ENCODE data around the gene GNAL. TPM values are rescaled to one million over a fixed set of nuclear protein-coding genes. Genes with fewer than 3 reads are reported as not detected.

Gene GNAL
- total RNA-seq, 1 donor from 2014 or later, result 5.6 TPM

- ATAC-seq, result no peak
- H3K27ac ChIP-seq, result no peak overlapping the region
- intact Hi-C loops (cut with DNase I), result no loop called here
- H3K4me3 ChIP-seq, result no peak overlapping the region
- no peaks in the 10 kb centered on the region for H3K36me3 ChIP-seq
- DNase-seq, result no peak
- no peaks in the 10 kb centered on the region for H3K9me3 ChIP-seq
- H3K4me1 ChIP-seq, result no peaks in the 10 kb centered on the region
- no peaks in the 10 kb centered on the region for H3K27me3 ChIP-seq (ENCODE audit: low read depth)
- TF ChIP-seq CTCF (IDR thresholded peaks at IDR 0.05), result no peak
Measured at GRCh38 chr18:11721720-11722119, 32.7 kb downstream of the GNAL start.

- no peak for TF ChIP-seq CTCF (IDR thresholded peaks at IDR 0.05)
- intact Hi-C loops (cut with DNase I), result no loop called here
- Histone ChIP-seq H3K4me1 (no peaks in the 10 kb centered on the region), H3K9me3 (no peaks in the 10 kb centered on the region), H3K27ac (no peak overlapping the region), H3K4me3 (no peak overlapping the region), H3K27me3 (ENCODE audit: low read depth) (no peaks in the 10 kb centered on the region), H3K36me3 (no peaks in the 10 kb centered on the region)
- no peak for DNase-seq
- no peak for ATAC-seq
Measured at GRCh38 chr18:11724781-11725180, 35.7 kb downstream of the GNAL start.

- no peaks in the 10 kb centered on the region for H3K36me3 ChIP-seq
- no peaks in the 10 kb centered on the region for H3K9me3 ChIP-seq
- no peaks in the 10 kb centered on the region for H3K4me1 ChIP-seq
- H3K27ac ChIP-seq, result no peak overlapping the region
- no peak for TF ChIP-seq CTCF (IDR thresholded peaks at IDR 0.05)
- intact Hi-C loops (cut with DNase I), result no loop called here
- DNase-seq (no peak), ATAC-seq (no peak)
- H3K4me3 ChIP-seq, result no peak overlapping the region
- no peaks in the 10 kb centered on the region for H3K27me3 ChIP-seq (ENCODE audit: low read depth)
Measured at GRCh38 chr18:11726556-11726955, 37.5 kb downstream of the GNAL start.

- Histone ChIP-seq H3K9me3 (no peaks in the 10 kb centered on the region), H3K27ac (no peak overlapping the region), H3K4me1 (no peaks in the 10 kb centered on the region), H3K36me3 (no peaks in the 10 kb centered on the region), H3K4me3 (no peak overlapping the region), H3K27me3 (ENCODE audit: low read depth) (no peaks in the 10 kb centered on the region)
- no peak for TF ChIP-seq CTCF (IDR thresholded peaks at IDR 0.05)
- intact Hi-C loops (cut with DNase I), result no loop called here
- no peak for DNase-seq
- no peak for ATAC-seq
Measured at GRCh38 chr18:11728249-11728648, 39.2 kb downstream of the GNAL start.

- no peaks in the 10 kb centered on the region for H3K9me3 ChIP-seq
- DNase-seq, result no peak
- H3K27me3 ChIP-seq (ENCODE audit: low read depth), result no peaks in the 10 kb centered on the region
- H3K4me1 ChIP-seq, result no peaks in the 10 kb centered on the region
- H3K36me3 ChIP-seq, result no peaks in the 10 kb centered on the region
- no peak overlapping the region for H3K4me3 ChIP-seq
- ATAC-seq, result no peak
- no peak for TF ChIP-seq CTCF (IDR thresholded peaks at IDR 0.05)
- intact Hi-C loops (cut with DNase I), result no loop called here
- H3K27ac ChIP-seq, result no peak overlapping the region
Measured at GRCh38 chr18:11729556-11729955, 40.5 kb downstream of the GNAL start.

- intact Hi-C loops (cut with DNase I), result no loop called here
- Histone ChIP-seq H3K9me3 (no peaks in the 10 kb centered on the region), H3K27ac (no peak overlapping the region), H3K4me1 (no peaks in the 10 kb centered on the region), H3K27me3 (ENCODE audit: low read depth) (peaks cover 5% of the 10 kb centered on the region), H3K36me3 (no peaks in the 10 kb centered on the region), H3K4me3 (peak overlapping the region; percentile 29)
- peak; percentile 94 to 96 for ATAC-seq
- DNase-seq, result peak; percentile 84
- peak; percentile 89 for TF ChIP-seq CTCF (IDR thresholded peaks at IDR 0.05)
Measured at GRCh38 chr18:11733031-11733430, 44.0 kb downstream of the GNAL start.

Data from lower lobe of right lung (tissue), 2 donors.